ENCODE measurements around the gene HSD17B10.

- TF ChIP-seq CTCF (conservative IDR thresholded peaks at IDR 0.05) (no peak), ZFX (IDR thresholded peaks at IDR 0.05) (no peak)
These were observed 38.4 kb downstream of the HSD17B10 start for GRCh38 chrX:53395605-53396298.
